ENCODE measurements around the gene TMTC2.

GRCh38 chr12:82931349-82932116 lies 244.8 kb downstream of the TMTC2 start:
- TF ChIP-seq, protein P1, sequence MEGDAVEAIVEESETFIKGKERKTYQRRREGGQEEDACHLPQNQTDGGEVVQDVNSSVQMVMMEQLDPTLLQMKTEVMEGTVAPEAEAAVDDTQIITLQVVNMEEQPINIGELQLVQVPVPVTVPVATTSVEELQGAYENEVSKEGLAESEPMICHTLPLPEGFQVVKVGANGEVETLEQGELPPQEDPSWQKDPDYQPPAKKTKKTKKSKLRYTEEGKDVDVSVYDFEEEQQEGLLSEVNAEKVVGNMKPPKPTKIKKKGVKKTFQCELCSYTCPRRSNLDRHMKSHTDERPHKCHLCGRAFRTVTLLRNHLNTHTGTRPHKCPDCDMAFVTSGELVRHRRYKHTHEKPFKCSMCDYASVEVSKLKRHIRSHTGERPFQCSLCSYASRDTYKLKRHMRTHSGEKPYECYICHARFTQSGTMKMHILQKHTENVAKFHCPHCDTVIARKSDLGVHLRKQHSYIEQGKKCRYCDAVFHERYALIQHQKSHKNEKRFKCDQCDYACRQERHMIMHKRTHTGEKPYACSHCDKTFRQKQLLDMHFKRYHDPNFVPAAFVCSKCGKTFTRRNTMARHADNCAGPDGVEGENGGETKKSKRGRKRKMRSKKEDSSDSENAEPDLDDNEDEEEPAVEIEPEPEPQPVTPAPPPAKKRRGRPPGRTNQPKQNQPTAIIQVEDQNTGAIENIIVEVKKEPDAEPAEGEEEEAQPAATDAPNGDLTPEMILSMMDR (IDR thresholded peaks at IDR 0.05; ENCODE audit: insufficient read depth, low read length, poor library complexity, severe bottlenecking), result no peak
- no peak for TF ChIP-seq EZH2phosphoT487 (conservative IDR thresholded peaks at IDR 0.05; ENCODE audit: low read length)

All from SU-DHL-6 (cell line).